Astrocyte (in vitro differentiated cells and primary cell): ENCODE measurements around the gene ANKUB1. TPM values are rescaled to one million over a fixed set of nuclear protein-coding genes. Genes with fewer than 3 reads are reported as not detected.

Experiments used
- DNase-seq: peaks from one replicate; pipeline ENCODE4 v3.0.0-alpha.2; 2010; ENCODE audit warnings: low read depth
- FAIRE-seq: peaks from 2 replicates; lab custom pipeline; 2011; peaks lifted over from hg19 to GRCh38; lab: Jason Lieb, UNC
- H2AFZ ChIP-seq: 2 replicates; pipeline ENCODE4 v1.6.0; 2012; ENCODE audit warnings: low read depth, low read length, inconsistent platforms
- H3K27ac ChIP-seq: 2 replicates; pipeline ENCODE4 v1.5.1; 2011; ENCODE audit warnings: low read depth, low read length, inconsistent platforms
- H3K27me3 ChIP-seq: 2 replicates; pipeline ENCODE4 v1.6.0; 2011; ENCODE audit warnings: low read length, inconsistent platforms; ENCODE audit not compliant: insufficient read depth
- H3K36me3 ChIP-seq: 2 replicates; pipeline ENCODE4 v1.5.1; 2011; ENCODE audit warnings: low read length, inconsistent platforms; ENCODE audit not compliant: insufficient read depth
- H3K4me1 ChIP-seq: 2 replicates; pipeline ENCODE4 v1.5.1; 2011; ENCODE audit warnings: low read length, inconsistent platforms; ENCODE audit not compliant: insufficient read depth
- H3K4me2 ChIP-seq: 2 replicates; pipeline ENCODE4 v1.6.0; 2012; ENCODE audit warnings: low read length, inconsistent platforms
- H3K4me3 ChIP-seq: 2 replicates; pipeline ENCODE4 v1.5.1; 2011; ENCODE audit warnings: low read depth, mild to moderate bottlenecking, low read length, inconsistent platforms; ENCODE audit not compliant: insufficient read depth
- H3K79me2 ChIP-seq: 2 replicates; pipeline ENCODE4 v1.6.0; 2012; ENCODE audit warnings: mild to moderate bottlenecking, low read length, inconsistent platforms; ENCODE audit not compliant: insufficient read depth
- H3K9ac ChIP-seq: 2 replicates; pipeline ENCODE4 v1.6.0; 2012; ENCODE audit warnings: mild to moderate bottlenecking, low read length, inconsistent platforms
- H3K9me3 ChIP-seq: 2 replicates; pipeline ENCODE4 v1.5.1; 2012; ENCODE audit warnings: low read depth, mild to moderate bottlenecking, low read length, inconsistent platforms; ENCODE audit not compliant: insufficient read depth
- H4K20me1 ChIP-seq: 2 replicates; pipeline ENCODE4 v1.6.0; 2012; ENCODE audit warnings: low read length, inconsistent platforms; ENCODE audit not compliant: insufficient read depth
- H3K27ac Mint-ChIP-seq: one replicate; pipeline ENCODE4 v1.8.0; 2021; ENCODE audit warnings: mild to moderate bottlenecking, mixed read lengths; ENCODE audit not compliant: unreplicated experiment
- H3K27me3 Mint-ChIP-seq: one replicate; pipeline ENCODE4 v1.8.0; 2021; ENCODE audit warnings: low read depth, mixed read lengths; ENCODE audit not compliant: unreplicated experiment
- H3K36me3 Mint-ChIP-seq: one replicate; pipeline ENCODE4 v1.8.0; 2021; ENCODE audit warnings: low read depth, mixed read lengths; ENCODE audit not compliant: unreplicated experiment
- H3K4me1 Mint-ChIP-seq: one replicate; pipeline ENCODE4 v1.8.0; 2021; ENCODE audit warnings: low read depth, mixed read lengths; ENCODE audit not compliant: unreplicated experiment
- H3K4me3 Mint-ChIP-seq: one replicate; pipeline ENCODE4 v1.8.0; 2021; ENCODE audit warnings: mild to moderate bottlenecking, moderate library complexity, mixed read lengths; ENCODE audit not compliant: unreplicated experiment
- H3K9me3 Mint-ChIP-seq: one replicate; pipeline ENCODE4 v1.8.0; 2021; ENCODE audit warnings: mild to moderate bottlenecking, mixed read lengths; ENCODE audit not compliant: unreplicated experiment
- CTCF ChIP-seq: IDR thresholded peaks from 2 replicates; pipeline ENCODE4 v1.5.1; 2011; ENCODE audit warnings: low read depth, mild to moderate bottlenecking, inconsistent platforms, low read length, moderate library complexity; ENCODE audit not compliant: insufficient read depth
- EZH2 ChIP-seq: IDR thresholded peaks from 2 replicates; pipeline ENCODE4 v1.6.1; 2012; ENCODE audit warnings: mild to moderate bottlenecking, low read length, inconsistent platforms; ENCODE audit not compliant: insufficient read depth
- total RNA-seq: library from RNA; stranded (reverse); gene quantifications from 2 replicates; pipeline ENCODE4 v1.2.1, GENCODE V29; 2021

Gene ANKUB1
- total RNA-seq, 1 donor from 2014 or later, result not detected

DNA sequence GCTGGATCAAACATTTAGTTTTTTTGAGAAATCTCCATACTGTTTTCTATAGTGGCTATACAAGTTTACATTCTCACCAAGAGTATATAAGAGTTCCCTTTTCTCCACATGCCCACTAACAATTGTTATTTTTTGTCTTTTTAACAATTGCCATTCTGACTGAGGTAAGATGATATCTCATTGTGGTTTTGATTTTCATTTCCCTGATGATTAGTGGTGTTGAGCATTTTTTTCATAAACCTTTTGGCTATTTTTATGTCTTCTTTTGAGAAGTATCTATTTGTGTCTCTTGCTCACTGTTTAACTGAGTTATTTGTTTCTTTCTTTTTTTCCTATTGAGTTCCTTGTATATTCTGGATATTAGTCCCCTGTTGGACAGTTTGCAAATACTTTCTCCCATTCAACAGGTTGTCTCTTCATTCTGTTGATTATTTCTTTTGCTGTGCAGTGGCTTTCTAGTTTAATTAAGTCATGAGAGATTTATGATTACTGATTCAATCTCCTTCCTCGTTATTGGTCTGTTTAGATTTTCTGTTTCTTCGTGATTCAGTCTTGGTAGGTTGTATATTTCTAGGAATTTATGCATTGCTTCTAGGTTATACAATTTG, 13.9 kb upstream of the ANKUB1 start:
- Histone ChIP-seq H3K36me3 (no peaks in the 10 kb centered on the region), H3K9ac (no peak overlapping the region), H3K4me3 (no peak overlapping the region), H3K4me2 (no peak overlapping the region), H3K27me3 (no peaks in the 10 kb centered on the region), H3K4me1 (peaks cover 3% of the 10 kb centered on the region), H3K27ac (no peak overlapping the region), H2AFZ (no peak overlapping the region), H3K9me3 (no peaks in the 10 kb centered on the region), H3K79me2 (no peaks in the 10 kb centered on the region), H4K20me1 (no peaks in the 10 kb centered on the region)
- no peak overlapping the region for H3K4me3 Mint-ChIP-seq
- peaks cover 7% of the 10 kb centered on the region for H3K4me1 Mint-ChIP-seq
- peak; percentile 45 for FAIRE-seq
- DNase-seq, result no peak
- TF ChIP-seq CTCF, result no peak
- no peak for TF ChIP-seq EZH2
- H3K27me3 Mint-ChIP-seq, result peaks cover 2% of the 10 kb centered on the region
- no peak overlapping the region for H3K27ac Mint-ChIP-seq
- H3K36me3 Mint-ChIP-seq, result no peaks in the 10 kb centered on the region
- no peaks in the 10 kb centered on the region for H3K9me3 Mint-ChIP-seq

DNA sequence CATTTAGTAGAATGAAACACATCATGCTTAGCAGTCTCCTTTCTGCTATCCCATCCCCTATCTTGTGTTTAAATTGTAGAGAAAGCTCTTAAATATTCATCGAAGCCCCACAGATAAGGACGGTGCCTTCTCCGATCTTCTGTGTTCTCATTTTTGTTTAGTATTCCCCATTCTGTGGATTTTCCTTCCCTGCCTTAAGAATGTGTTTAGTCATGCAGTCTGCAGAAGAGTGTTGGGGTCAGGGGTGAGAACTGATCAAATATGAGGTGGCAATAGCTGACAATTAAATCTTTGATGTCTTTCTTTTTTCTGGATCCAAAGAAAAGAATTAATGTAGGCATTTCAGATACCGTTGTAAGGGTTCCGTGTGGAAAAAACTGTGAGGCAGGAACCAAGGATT, 9.3 kb upstream of the ANKUB1 start:
- Mint-ChIP-seq H3K4me3 (no peak overlapping the region), H3K27ac (peak overlapping the region; percentile 22), H3K4me1 (peaks cover 11% of the 10 kb centered on the region), H3K36me3 (no peaks in the 10 kb centered on the region), H3K9me3 (peaks cover 3% of the 10 kb centered on the region), H3K27me3 (peaks cover 2% of the 10 kb centered on the region)
- H3K36me3 ChIP-seq, result no peaks in the 10 kb centered on the region
- H4K20me1 ChIP-seq, result no peaks in the 10 kb centered on the region
- no peak overlapping the region for H2AFZ ChIP-seq
- H3K27me3 ChIP-seq, result no peaks in the 10 kb centered on the region
- H3K4me1 ChIP-seq, result no peaks in the 10 kb centered on the region
- FAIRE-seq (no peak), DNase-seq (no peak)
- H3K4me2 ChIP-seq, result no peak overlapping the region
- H3K4me3 ChIP-seq, result no peak overlapping the region
- no peaks in the 10 kb centered on the region for H3K79me2 ChIP-seq
- H3K27ac ChIP-seq, result no peak overlapping the region
- no peaks in the 10 kb centered on the region for H3K9me3 ChIP-seq
- H3K9ac ChIP-seq, result no peak overlapping the region
- TF ChIP-seq CTCF (no peak), EZH2 (no peak)

GRCh38 chr3:149801195-149801594, 8.8 kb upstream of the ANKUB1 start:
- no peak for DNase-seq
- H3K4me1 Mint-ChIP-seq, result peaks cover 11% of the 10 kb centered on the region
- no peak overlapping the region for H3K4me3 ChIP-seq

More at GRCh38 chr3:149801195-149801594, 8.8 kb upstream of the ANKUB1 start:
- H3K79me2 ChIP-seq, result no peaks in the 10 kb centered on the region
- no peaks in the 10 kb centered on the region for H3K36me3 ChIP-seq
- no peaks in the 10 kb centered on the region for H3K9me3 ChIP-seq
- H3K4me1 ChIP-seq, result no peaks in the 10 kb centered on the region
- no peak overlapping the region for H3K4me2 ChIP-seq
- TF ChIP-seq EZH2 (no peak), CTCF (no peak)
- FAIRE-seq, result no peak
- no peak overlapping the region for H2AFZ ChIP-seq
- no peaks in the 10 kb centered on the region for H3K27me3 ChIP-seq
- Mint-ChIP-seq H3K27ac (no peak overlapping the region), H3K27me3 (no peaks in the 10 kb centered on the region), H3K4me3 (no peak overlapping the region), H3K36me3 (no peaks in the 10 kb centered on the region), H3K9me3 (peaks cover 3% of the 10 kb centered on the region)
- no peak overlapping the region for H3K27ac ChIP-seq
- no peak overlapping the region for H3K9ac ChIP-seq
- H4K20me1 ChIP-seq, result no peaks in the 10 kb centered on the region
